ENCODE data around the gene HEY2.

GRCh38 chr6:125733516-125734300 is 15.7 kb upstream of the HEY2 start:
- no peak for TF ChIP-seq ZNF274 (IDR thresholded peaks at IDR 0.05; ENCODE audit: low read depth, low read length)
- no peak for TF ChIP-seq YY1 (IDR thresholded peaks at IDR 0.05; ENCODE audit: insufficient read depth, insufficient read length)
- TF ChIP-seq SUZ12 (IDR thresholded peaks at IDR 0.05; ENCODE audit: extremely low read depth, insufficient read depth, insufficient read length): no peak

All from NT2/D1 (cell line).